Suppressor macrophage treated with lipopolysaccharide for 4 hours (primary cell): Measurements from ENCODE around the gene ARTN.
A peak's percentile ranks its signal among the peaks of the same experiment; 100 is the strongest.

ENCODE experiments used
- DNase-seq: peaks from one replicate; pipeline ENCODE4 v3.0.0-alpha.2; 2020

Gene ARTN

GRCh38 chr1:43973981-43974442 lies 40.4 kb downstream of the ARTN start:
- DNase-seq: no peak

GRCh38 chr1:43974443-43975248 lies 41.0 kb downstream of the ARTN start, which contains the start of gene ATP6V0B:
ATP6V0B (plus strand) TSS chr1:43974960; CDS start chr1:43975041, 81 bp downstream.
- peak; percentile 98 for DNase-seq

GRCh38 chr1:43975249-43975961 lies 41.8 kb downstream of the ARTN start:
- DNase-seq: peak; percentile 88

DNA sequence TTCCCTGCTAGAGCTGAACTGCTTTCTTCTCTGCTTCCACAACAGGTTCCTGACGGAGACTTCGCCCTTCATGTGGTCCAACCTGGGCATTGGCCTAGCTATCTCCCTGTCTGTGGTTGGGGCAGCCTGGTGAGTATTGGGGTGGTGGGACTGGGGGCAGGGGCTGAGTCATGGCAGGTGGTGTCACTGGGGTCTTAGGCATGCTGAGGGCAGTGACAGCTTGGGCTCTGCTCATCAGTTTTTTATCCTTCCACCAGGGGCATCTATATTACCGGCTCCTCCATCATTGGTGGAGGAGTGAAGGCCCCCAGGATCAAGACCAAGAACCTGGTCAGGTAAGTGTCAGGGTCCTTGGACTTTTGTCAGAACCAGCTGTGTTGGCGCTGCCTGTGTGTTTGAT lies 42.4 kb downstream of the ARTN start:
- no peak for DNase-seq

DNA sequence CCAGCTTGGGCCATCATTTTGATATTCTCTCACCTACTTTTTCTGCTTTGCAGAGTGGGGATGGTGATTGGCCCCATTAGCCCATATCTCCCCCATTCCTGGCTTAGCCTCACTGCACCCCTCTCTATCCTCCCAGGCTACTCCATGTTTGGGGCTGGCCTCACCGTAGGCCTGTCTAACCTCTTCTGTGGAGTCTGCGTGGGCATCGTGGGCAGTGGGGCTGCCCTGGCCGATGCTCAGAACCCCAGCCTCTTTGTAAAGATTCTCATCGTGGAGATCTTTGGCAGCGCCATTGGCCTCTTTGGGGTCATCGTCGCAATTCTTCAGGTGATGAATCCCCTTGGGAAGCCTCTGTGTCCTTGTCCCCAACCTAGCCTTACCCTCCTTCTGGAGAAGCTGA lies 43.3 kb downstream of the ARTN start:
- no peak for DNase-seq

GRCh38 chr1:43977376-43978263 lies 44.0 kb downstream of the ARTN start:
- peak; percentile 27 for DNase-seq

DNA sequence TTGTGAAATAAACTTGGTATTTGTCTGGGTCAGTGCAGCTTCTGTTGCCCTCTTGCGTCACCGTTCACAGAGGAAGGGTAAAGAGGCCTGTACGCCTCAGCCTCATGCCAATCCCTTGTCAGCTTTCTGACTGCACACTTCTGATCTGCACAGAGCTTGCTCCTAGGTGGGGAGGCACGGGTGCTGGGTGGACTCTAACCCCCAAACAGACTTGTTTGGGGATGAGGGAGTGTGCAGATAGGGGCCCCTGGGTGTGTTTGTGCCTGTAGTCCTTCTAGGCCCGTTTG lies 44.6 kb downstream of the ARTN start:
- peak; percentile 7 for DNase-seq

- peak; percentile 26 for DNase-seq
Observed at GRCh38 chr1:43978551-43979260, 45.1 kb downstream of the ARTN start, which contains the start of gene B4GALT2. B4GALT2 (plus strand) TSS chr1:43979210; CDS start chr1:43981161, 1,951 bp downstream.

GRCh38 chr1:43979261-43979527 lies 45.6 kb downstream of the ARTN start:
- DNase-seq: no peak

GRCh38 chr1:43979528-43980254 lies 46.1 kb downstream of the ARTN start:
- peak; percentile 14 for DNase-seq

DNA sequence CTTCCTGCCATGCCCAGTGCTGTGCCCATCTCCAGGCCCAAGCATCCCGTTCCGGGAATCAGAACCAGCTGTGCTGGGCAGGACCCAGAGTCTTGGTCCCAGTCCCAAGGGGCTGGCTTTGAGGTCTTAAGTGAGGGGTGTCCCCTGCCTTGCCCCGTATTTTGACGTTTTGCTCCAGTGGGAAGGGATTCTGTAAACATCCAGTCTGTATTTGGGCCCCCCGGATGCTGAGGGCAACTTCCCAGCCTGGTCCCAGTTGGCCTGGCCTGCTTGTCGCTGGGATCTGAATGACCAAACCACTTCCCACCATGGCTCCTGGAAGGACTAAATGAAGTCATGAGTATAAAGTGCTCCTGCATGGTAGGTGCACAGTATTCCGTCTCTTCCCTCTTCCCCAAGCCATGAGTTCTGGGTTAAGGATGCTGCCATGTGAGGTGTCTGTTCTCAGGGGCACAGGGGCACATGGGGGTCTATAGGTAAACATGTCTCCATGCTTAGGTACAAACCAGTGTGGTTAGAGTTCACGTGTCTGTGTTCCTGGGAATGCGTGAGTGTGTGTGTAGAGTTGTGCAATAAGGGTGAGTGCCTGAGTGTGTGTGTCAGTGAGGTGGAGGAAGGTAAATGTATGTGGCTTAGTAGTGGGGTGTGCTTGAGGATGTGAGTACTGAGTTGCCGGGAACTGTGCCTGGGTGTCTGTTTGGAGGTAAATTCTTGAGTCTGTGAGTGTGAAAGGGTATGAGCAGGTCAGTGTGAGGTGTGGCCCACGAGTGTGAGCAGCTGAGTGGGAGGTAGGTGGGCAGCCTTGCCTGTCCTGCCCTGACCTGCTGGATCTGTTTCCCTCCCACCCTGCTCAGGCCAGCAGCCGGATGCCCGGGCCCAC lies 46.9 kb downstream of the ARTN start:
- no peak for DNase-seq

DNA sequence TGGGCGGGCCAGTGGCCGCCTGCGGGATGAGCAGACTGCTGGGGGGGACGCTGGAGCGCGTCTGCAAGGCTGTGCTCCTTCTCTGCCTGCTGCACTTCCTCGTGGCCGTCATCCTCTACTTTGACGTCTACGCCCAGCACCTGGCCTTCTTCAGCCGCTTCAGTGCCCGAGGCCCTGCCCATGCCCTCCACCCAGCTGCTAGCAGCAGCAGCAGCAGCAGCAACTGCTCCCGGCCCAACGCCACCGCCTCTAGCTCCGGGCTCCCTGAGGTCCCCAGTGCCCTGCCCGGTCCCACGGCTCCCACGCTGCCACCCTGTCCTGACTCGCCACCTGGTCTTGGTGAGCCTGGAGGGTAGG lies 47.5 kb downstream of the ARTN start:
- no peak for DNase-seq

DNA sequence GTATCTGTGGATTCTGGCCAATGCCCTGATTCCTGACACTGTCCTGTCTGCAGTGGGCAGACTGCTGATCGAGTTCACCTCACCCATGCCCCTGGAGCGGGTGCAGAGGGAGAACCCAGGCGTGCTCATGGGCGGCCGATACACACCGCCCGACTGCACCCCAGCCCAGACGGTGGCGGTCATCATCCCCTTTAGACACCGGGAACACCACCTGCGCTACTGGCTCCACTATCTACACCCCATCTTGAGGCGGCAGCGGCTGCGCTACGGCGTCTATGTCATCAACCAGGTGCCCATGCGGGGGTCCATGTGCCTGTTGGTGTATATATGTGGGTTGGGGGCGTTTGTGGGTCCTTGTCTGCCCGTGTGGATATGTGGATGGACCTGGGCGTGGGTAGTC lies 48.0 kb downstream of the ARTN start:
- DNase-seq: no peak

- DNase-seq: no peak
Observed at GRCh38 chr1:43982241-43982640, 48.6 kb downstream of the ARTN start.

GRCh38 chr1:43982808-43983207 lies 49.2 kb downstream of the ARTN start:
- DNase-seq: peak; percentile 50

DNA sequence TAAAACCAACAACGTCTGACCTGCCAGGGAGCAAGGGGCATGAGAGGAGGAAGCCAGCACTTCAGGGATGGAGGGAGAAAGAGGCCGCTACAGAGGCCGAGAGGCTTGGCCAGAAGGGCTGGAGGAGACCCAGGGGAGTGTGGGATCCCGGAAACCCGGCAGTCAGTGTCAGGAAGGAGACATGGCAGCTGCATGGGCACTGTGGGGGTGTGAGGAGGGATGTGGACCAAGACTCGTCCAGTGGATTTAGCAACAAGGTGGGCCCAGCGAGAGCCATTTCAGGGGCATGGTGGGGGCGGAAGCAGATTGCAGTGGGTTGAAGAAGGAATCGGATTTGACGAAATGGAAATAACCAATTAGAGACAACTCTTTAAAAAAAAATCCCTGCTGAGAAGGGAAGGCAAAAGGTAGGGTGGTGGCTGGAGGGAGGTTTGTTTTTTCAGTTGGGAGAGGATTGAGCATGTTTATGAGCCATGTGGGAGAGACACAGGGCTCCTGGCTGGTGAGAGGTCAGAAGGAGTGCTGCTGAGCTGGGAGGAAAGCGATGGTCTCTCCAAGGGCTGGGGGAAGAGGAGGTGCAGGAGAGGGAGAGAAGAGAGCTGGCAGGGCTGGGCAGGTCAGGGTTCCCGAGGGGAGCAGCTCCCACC lies 49.8 kb downstream of the ARTN start:
- DNase-seq: no peak

DNA sequence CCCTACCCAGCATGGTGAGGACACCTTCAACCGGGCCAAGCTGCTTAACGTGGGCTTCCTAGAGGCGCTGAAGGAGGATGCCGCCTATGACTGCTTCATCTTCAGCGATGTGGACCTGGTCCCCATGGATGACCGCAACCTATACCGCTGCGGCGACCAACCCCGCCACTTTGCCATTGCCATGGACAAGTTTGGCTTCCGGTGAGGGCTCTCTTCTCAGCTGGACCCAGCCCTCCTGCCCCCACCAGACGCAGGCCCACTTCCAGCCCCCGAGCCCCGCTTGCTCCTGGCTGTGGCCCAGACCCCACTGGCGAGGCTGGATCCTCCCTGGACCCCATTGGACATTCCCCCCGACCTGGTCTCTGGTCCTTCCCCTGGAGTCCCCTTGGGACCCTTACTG lies 51.3 kb downstream of the ARTN start:
- DNase-seq: no peak

GRCh38 chr1:43985984-43986595 lies 52.5 kb downstream of the ARTN start:
- no peak for DNase-seq

- no peak for DNase-seq
Observed at GRCh38 chr1:43986712-43987111, 53.1 kb downstream of the ARTN start.
